NCI-H1105 treated with DMSO at 0.1 percent for 48 hours (cell line): Measurements from ENCODE around the gene ADCY1.

Experiments used
- DNase-seq: peaks from one replicate; lab custom pipeline; 2025; lab: John Stamatoyannopoulos, UW

ADCY1 gene

DNA sequence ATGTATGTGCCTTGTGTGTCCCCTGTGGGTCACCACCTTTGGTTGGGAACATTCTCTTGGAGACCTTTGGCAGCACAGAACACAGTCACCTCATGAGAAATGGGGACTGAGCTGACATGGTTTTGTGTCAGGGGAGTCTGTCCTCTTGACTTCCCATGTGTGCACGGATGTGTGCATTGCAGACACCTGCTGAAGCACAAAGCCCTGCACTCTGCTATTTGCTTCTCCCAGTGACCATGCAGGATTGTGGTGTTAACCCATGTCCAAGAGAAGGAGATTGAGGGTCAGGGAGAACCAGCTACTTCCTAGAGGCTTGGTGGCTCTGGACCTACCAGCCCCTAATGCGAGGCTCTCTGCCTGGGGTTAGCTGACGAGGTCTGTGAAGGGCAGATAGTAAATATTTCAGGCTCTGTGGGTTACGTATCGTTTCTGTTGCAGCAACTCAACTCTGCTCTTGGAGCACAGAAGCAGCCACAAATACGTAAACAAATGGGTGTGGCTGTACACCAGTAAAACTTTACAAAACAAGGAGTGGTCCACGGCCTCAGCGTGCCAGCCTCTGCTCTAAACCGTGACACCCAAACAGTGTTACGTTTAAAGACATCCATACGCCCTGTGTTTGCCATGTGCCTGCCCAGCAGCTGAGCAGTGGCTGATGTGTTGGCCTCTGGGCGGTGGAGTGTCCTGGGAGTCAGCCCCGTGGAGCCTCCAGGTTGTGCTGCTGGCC is 51.7 kb downstream of the ADCY1 start:
- DNase-seq = no peak

DNA sequence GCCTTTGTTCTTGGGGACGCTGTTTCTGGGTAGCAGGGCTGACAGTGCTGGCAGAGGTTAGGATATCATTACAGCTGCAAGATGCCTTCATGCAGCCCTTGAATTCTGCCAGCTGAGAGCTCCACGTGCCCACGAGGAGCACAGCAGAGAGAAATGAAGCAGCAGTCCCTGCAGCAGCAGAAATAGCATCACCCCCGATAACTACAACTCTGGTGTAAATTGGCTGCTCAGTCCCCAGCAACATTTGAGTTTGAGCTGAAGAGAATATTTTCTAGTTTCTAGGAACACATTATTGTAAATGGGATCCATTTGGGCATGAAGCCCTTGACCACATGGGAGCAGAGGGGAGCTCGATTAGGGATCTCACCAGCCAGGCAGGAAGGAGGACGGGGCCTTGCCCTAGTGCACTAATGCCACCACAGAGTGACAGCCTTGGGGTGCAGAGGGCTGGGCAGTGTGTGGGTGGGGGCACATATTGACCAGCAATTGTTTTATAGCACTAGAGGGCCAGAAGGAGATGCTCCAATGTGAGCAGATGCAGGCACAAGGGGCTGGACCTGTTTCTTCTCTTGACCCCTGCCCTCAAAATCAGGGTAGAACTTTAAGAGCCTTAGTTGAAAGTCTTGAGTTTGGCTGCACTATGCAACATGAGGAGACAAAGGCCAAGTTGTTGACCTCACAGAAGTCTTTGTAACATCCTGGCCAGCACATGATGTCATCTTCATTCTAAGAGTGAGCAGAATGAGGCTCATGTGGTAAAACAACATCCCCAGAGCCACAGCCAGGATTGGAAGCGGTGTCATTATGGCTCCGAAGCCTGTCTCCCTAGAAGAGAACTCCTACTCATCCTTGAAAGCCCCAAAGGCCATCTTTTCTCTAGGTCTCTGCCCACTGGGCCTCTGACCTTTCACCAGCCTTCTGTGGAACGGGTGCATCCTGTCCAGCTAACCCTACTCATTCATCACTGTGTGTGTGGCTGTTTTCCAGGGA is 52.6 kb downstream of the ADCY1 start:
- DNase-seq = no peak

DNA sequence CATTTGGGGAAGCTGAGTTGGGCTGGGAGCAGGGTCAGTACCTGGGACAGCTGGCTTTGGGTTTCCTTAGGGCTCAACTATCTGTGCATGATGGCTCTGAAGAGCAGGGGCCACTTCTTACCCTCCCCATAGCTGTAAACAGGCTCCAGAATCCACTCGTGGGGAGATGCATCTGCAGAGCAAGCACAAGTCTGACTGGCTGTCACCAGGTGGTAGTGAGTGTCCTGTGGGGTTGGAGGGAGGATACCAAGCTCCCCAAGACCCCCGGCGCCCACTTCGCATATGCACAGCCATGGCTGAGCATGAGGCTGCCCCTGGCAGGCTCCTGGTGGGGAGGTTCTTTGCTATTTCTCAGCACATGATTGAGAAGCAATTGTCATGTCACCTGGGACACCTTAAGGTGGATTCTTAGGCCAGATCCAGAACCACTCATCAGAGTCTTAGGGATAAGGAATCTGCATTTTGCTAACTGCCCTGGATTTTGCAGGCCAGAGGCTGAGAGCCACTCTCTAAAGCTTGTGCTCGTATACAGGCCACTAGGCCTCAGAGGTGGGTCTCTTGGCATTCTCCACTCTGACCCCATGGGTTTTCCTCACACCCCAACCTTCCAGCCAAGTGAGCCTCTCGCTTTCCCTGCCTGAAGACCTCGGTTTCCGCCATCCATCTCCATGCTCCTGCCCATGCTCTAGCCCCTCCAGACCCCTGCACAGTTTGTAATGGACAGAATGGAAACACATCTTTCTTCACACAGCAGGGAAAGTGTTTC is 53.7 kb downstream of the ADCY1 start:
- no peak for DNase-seq

- no peak for DNase-seq
Observed at GRCh38 chr7:45631569-45631968, 57.4 kb downstream of the ADCY1 start.

- no peak for DNase-seq
Observed at GRCh38 chr7:45636733-45637132, 62.6 kb downstream of the ADCY1 start.

- no peak for DNase-seq
Observed at GRCh38 chr7:45638916-45639315, 64.7 kb downstream of the ADCY1 start.

DNA sequence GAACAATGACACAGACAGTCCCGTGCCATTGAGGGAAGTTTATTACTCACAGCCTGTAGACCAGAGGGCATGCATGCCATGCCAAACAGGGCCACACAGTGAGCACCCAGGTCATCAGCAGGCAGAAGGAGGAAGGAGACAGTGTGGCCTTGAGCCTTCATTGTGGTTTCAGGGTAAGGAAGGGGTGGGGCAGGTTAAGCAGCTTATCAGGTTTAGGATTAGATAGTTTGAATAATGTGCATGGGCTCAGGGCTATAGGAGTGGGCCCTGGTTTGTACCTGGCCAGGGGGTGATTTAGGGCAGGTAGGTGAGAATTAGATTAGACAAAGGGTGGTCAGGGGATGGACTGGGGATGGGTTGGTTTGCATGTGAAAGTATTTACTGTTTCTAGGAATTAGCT is 67.9 kb downstream of the ADCY1 start:
- DNase-seq = no peak

DNA sequence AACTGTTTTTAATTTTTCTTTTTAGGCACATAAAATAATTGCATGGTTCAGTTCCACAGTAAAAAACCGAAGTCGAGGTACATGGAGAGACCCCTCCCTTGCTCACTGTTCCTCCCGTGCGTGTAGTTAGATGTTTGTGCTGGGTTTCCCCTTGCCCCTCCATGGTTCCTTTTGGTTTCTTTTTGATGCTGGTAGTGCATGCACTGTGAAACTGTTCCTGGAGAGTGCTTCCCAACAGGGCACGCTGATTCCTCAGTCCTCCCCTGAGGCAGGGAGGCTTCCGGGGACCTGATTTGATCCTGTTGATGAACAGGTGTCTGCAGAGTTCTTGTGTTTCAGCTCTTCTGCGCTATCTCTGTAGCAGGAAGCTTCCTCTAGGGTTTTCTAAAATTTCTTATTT is 69.5 kb downstream of the ADCY1 start:
- no peak for DNase-seq

GRCh38 chr7:45644237-45644636 is 70.1 kb downstream of the ADCY1 start:
- no peak for DNase-seq

- no peak for DNase-seq
Observed at GRCh38 chr7:45645141-45645969, 71.2 kb downstream of the ADCY1 start.

DNA sequence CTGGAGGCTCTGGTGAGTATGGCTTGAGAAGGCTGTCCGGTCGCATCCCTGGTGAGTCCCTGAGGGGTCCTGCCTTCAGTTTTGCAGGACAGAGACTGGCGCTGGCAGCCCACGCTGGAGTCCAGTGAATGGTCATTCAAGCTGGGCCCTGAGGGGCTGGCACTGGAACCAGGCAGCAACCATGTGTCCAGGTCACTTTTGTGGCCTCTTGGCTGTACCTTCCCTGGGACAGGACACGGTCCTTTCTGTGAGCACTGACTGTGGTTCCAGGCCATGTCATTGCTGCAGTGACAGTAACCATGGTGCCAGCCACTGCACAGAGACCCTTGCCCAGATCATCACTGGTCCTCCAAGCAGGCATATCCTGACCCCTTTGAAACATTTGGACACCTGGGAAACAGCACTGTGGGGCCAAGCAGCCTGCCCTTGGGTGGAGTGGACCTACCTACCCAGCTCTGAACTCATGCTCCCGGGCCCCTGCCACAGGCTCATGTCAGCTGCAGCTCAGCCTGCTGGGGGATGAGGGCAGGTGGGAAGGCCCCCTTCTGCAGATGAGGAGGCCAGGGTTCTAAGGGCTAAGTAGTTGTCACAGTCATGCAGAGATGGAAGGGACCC is 72.1 kb downstream of the ADCY1 start:
- DNase-seq = no peak

DNA sequence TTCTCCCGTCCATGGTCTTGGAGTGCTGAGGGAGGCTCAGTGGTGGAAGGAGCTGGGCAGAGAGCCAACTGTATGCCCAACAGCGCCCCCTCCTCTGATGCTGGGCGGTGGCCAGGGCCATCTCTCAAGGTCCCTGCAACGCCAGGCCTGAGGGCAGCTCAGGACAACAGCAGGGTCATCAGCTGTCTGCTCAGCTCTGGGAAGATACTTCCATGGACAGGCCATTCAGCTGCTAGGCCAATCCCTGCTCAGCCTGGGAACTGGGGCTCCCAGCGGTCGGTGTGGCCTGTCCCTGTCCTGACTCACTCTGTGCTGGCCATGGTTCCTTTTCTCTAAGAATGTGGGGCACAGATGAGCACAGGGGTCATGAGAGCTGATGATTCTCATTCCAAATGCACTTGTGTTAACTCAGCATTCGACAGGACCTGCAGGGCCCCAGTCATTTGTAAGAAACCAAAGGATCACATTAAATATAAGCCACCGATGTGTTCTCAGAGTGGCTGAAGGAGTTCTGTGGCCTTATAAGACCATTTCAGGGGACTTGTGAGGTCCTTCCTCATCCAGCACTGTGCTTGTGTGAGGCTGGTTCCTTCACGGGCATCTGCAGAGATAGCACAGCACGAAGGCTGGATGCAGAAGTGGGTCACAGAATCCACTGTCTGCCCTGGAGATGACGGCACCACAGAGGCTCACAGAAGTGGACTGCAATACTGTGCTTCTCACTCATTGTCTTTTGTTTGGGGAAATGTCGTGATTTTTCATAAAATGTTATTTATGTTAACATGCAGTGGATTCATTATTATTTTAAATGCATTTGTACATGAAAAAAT is 73.0 kb downstream of the ADCY1 start:
- DNase-seq = no peak

DNA sequence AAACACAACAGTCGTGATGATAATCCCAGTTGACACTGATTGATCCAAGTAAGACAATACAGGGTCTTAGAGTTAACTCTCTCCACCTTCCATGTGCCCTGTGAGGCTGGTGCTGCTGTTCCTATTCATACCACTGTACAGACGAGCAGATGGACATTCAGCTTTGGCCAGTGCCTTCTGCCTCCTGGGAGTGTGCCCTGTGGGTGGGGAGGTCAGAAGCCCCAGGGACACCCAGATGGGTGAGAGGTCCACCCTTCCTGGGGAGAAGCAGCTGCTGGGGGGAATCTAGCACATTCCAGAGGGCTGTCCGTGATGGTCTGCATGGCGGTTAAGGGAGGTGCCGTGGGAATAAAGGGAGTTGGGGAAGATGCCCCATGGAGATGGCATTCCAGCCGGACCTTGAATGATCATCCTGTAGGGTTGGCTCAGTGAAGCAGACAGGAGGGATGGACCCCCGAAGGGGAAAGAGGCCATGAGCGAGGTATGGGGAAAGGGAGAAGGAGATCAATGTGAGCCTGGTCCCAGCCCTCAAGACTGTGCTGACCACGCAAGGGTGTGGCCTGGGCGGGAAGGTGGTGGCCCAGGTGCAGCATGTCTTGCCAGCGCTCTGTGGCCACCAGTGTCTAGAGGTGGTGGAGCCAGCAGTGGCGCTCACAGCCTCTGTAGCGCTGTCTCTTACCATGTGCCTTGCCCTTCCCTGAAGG is 74.0 kb downstream of the ADCY1 start:
- DNase-seq = no peak

DNA sequence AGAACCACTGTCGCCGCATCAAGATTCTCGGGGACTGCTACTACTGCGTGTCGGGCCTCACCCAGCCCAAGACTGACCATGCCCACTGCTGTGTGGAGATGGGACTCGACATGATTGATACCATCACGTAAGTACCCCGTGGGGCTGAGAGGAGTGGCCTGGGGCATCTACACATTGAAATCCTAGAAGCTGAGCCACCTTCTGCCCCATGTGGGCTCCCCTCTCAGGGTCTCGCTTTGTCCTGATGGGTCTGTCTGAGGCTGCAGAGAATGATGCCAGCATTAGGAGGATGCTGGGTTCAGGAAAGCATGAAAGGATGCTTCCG is 74.5 kb downstream of the ADCY1 start:
- no peak for DNase-seq

- DNase-seq = no peak
Observed at GRCh38 chr7:45649560-45650346, 75.6 kb downstream of the ADCY1 start.

DNA sequence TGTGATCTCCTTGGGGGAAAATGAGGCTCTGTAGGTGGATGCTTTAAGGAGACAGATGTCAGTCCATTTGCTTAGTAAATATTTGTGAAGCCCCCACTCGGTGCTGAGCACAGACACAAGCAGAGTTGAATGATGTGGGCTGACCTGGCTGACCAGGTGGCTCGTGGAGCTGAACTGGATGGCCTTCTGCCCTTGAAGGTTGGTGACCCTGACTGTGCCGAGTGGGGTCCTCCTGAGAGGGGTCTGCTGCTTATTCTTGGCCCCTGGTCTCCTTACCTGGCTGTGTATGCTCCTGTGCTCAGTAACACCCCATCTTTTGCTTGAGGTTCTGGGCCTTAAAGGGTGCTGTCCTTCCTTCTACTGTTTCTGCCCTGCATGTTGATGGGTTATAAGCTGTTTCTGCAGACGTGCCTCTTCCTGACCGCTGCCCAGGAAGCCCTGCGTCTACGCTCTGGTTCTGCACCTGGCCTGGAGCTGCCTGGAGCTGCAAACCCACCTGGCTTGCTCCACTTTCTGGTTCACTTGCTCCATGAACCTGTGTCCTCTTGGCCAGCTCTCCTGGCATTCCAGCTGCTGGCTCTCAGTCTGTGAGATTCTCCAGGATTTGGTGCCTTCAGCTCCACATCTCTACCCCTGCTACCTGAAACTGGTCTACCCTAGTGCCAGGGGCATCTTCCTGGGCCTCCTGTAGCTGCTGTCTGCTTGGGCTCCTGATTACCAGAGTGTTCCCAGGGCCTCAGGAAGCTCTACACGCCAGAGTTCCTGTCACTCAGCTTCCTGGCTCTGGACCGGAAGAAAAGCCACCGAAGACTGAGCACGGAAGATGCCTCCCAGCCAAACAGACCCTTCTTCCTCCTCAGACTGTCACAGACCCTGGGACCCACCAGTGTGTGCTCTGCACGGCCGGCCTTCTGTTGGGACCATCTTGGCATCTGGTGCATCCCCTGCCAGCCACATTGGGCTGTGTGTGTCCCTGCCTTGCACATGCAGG is 76.5 kb downstream of the ADCY1 start:
- no peak for DNase-seq

DNA sequence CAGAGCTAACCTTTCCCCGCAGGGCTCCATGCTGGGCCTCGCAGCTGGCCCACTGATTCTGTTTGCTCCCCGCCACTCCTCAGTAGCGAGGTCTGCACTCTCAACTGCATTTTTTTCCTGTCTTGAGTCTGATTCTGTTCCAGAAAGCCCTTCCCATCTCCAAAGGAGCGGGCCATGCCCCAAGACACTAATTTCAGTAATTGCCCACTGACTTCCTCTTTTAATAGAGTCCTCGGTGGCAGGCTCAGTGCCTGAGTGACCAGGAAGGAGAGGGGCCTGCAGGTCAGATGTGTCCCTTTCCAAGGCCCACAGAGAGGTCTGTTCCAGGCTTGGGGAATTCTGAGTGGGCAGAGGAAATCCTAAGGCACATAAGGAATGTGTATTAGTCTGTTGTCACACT is 77.4 kb downstream of the ADCY1 start:
- no peak for DNase-seq

DNA sequence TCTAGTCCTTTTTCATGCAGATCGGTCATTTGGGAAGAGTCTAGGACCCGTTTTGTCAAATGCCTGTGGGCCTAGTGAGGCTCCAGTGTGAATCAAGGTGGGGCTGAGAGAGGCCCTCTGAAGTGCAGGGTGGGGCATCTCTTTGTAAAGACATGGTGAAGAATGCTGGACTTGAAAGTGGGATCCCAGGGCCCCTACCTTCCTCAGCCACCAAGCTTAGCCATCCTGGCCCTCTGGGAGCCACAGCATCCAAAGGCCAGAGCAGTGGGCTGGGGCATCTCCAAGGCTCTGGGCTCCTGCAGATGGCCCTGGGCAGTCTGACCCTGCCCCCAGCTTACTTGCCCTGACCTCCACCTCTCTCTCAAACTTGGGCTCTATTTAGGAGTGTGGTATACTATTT is 78.5 kb downstream of the ADCY1 start:
- DNase-seq = no peak
